SJCRH30 (cell line): ENCODE data around the gene NRXN2. TPM values are rescaled to one million over a fixed set of nuclear protein-coding genes. Genes with fewer than 3 reads are reported as not detected.

Experiments
- DNase-seq, 2 experiments: peaks; one replicate each; pipeline ENCODE4 v3.0.0-alpha.2; 2015 to 2020
- H3K27ac ChIP-seq: fragments of 250-450 bp; sonication (Bioruptor Pico); 2 replicates; pipeline ENCODE4 v1.5.1; 2020; ENCODE audit warnings: mild to moderate bottlenecking, moderate library complexity
- H3K27me3 ChIP-seq: fragments of 250-450 bp; sonication (Bioruptor Pico); 2 replicates; pipeline ENCODE4 v1.5.1; 2020; ENCODE audit warnings: mild to moderate bottlenecking, moderate library complexity
- H3K36me3 ChIP-seq: fragments of 250-450 bp; sonication (Bioruptor Pico); 2 replicates; pipeline ENCODE4 v1.5.1; 2020; ENCODE audit warnings: mild to moderate bottlenecking, moderate library complexity
- H3K4me1 ChIP-seq: fragments of 250-450 bp; sonication (Bioruptor Pico); 2 replicates; pipeline ENCODE4 v1.5.1; 2020; ENCODE audit warnings: mild to moderate bottlenecking, moderate library complexity
- H3K4me3 ChIP-seq: fragments of 250-450 bp; sonication (Bioruptor Pico); 2 replicates; pipeline ENCODE4 v1.5.1; 2020; ENCODE audit warnings: mild to moderate bottlenecking, moderate library complexity
- H3K9me3 ChIP-seq: fragments of 250-450 bp; sonication (Bioruptor Pico); replicated peaks from 2 replicates; pipeline ENCODE4 v1.5.1; 2020; ENCODE audit warnings: mild to moderate bottlenecking, moderate library complexity
- total RNA-seq: library from RNA; depleted of rRNA; stranded (reverse); fragments of >200 nt; shearing (Covaris generic); gene quantifications from 2 replicates; pipeline ENCODE4 v1.2.3, GENCODE V29; 2014

Gene NRXN2
- total RNA-seq, 1 experiment from 2014 or later, result 0.08 TPM

- Histone ChIP-seq H3K36me3 (no peaks in the 10 kb centered on the region), H3K4me1 (no peaks in the 10 kb centered on the region), H3K9me3 (no peaks in the 10 kb centered on the region), H3K27ac (no peak within 1 kb of the TSS), H3K27me3 (no peaks in the 10 kb centered on the region), H3K4me3 (no peak within 1 kb of the TSS)
- DNase-seq, result no peak
Measured at GRCh38 chr11:64590763-64591221, 132.2 kb downstream of the NRXN2 start, which contains the start of gene SLC22A12. TSS of gene SLC22A12 (plus strand) at chr11:64591220. CDS start at chr11:64591557, 337 bp downstream.

DNA sequence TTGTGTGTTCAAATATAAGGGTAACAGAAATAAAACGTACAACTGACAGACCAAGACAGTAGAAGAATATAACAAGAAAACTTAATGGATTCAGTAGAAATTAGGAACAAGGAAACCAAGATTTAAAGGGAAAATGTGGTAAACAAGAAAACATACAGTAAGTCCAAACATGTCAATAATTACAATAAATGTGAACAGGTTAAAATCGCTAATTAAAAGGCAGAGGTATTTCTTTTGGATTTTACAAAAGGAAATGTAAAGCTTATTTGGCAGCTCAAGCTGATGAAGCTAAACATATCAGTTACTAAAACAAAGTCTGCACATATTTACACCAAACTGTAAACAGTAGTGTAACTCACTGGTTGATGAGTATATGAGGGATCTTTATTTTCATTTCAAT is 134.3 kb downstream of the NRXN2 start:
- Histone ChIP-seq H3K9me3 (no peaks in the 10 kb centered on the region), H3K27ac (no peak overlapping the region)

DNA sequence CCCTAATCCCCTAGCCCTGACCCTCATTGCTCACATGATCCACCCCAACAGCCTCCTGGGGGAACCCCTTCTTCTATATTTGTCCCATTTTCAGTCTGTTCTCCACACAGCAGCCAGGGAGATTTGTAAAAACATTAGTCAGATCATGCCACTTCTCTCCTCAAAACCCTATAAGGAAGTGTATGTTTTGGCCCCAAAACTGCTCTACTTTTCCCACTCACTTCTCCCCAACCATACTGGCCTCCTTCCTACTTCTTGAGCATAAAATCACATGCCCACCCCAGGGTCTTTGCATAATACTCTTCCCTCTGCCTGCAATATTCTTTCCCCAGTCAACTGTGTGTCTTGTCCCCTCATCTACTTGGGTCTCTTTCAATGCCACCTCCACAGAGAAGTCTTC is 136.6 kb downstream of the NRXN2 start:
- Histone ChIP-seq H3K4me3 (no peak overlapping the region), H3K27ac (no peak overlapping the region), H3K36me3 (no peaks in the 10 kb centered on the region), H3K9me3 (no peaks in the 10 kb centered on the region), H3K27me3 (no peaks in the 10 kb centered on the region), H3K4me1 (no peaks in the 10 kb centered on the region)
- DNase-seq, result no peak

More for the DNA sequence above, 134.3 kb downstream of the NRXN2 start:
- no peaks in the 10 kb centered on the region for H3K4me1 ChIP-seq
- H3K36me3 ChIP-seq, result no peaks in the 10 kb centered on the region
- DNase-seq, result no peak
- H3K4me3 ChIP-seq, result no peak overlapping the region
- no peaks in the 10 kb centered on the region for H3K27me3 ChIP-seq

DNA sequence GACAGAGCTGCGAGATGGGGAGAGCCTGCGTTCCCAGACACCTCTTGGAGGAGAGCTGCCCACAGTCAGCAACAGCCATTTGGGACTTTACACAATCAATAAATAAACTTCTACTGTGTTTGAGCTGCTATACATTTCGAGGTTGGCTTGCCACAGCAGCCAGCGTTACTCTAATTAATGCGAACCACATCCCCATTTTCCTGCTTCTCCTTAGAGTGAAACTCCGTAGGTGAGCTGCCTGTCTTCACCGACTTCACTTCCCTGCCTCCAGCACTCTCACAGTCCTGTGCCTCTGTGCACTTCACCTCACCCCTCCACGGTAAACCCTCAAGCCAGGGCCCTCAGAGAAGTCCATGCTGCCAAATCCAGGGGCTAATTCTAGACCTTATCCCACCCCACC is 137.8 kb downstream of the NRXN2 start:
- no peaks in the 10 kb centered on the region for H3K36me3 ChIP-seq
- no peak for DNase-seq
- H3K9me3 ChIP-seq, result no peaks in the 10 kb centered on the region
- H3K27me3 ChIP-seq, result no peaks in the 10 kb centered on the region; the same call in none of the 2 replicates
- no peaks in the 10 kb centered on the region for H3K4me1 ChIP-seq
- no peak overlapping the region for H3K27ac ChIP-seq
- no peak overlapping the region for H3K4me3 ChIP-seq

DNA sequence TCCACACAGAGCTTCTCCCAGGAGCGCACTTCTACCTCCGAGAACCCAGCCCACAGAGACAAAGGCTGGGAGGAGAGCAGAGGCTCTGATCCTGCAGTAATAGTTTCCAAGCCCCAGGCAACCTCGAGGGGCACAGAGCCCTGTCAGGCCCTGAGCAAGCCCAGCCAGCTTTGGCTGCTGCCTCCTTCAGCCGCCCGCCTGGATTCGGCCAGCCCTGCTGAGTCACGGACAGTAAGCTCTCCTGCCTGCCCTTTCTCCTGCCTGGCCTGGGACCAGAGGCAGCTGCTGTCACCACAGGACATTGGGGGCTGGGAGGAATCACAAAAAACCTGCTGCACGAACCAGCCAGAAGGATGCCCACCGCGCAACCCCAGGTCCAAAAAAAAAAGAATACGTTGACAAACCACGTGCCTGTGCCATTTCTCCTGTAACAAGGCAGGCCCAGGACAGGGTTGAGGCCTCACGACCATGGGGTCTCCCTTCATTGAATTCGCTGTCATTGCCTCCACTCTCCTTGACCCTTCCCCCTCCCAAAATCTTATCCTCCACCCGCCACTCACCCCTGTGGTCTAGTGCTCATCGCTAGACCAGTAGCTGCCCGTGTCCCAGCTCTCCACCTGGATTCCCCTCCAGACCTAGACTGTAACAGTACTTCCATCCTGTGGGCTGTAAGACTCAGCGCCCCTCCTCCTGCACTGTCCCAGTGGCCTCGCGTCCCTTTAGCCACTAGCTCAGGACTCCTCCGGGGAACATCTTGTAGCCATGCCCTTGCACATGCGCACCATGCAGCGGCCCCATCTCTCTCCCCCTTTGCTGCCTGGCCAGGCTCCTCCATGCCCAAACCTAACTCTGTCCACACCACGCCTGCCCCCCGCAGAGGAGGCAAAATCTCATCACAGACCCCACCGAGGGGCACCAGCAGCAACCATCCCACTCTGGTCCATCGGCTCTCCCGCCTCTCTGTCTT is 139.4 kb downstream of the NRXN2 start:
- no peaks in the 10 kb centered on the region for H3K4me1 ChIP-seq
- no peak overlapping the region for H3K27ac ChIP-seq
- no peaks in the 10 kb centered on the region for H3K36me3 ChIP-seq
- no peaks in the 10 kb centered on the region; the same call in none of the 2 replicates for H3K27me3 ChIP-seq
- no peak overlapping the region for H3K4me3 ChIP-seq
- no peaks in the 10 kb centered on the region for H3K9me3 ChIP-seq
- no peak for DNase-seq

GRCh38 chr11:64582885-64583284 is 140.1 kb downstream of the NRXN2 start:
- Histone ChIP-seq H3K4me1 (no peaks in the 10 kb centered on the region), H3K27ac (no peak overlapping the region), H3K4me3 (no peak overlapping the region), H3K27me3 (no peaks in the 10 kb centered on the region; the same call in none of the 2 replicates), H3K9me3 (no peaks in the 10 kb centered on the region), H3K36me3 (no peaks in the 10 kb centered on the region)
- no peak for DNase-seq

GRCh38 chr11:64581057-64581523 is 141.9 kb downstream of the NRXN2 start:
- no peak for DNase-seq
- H3K27me3 ChIP-seq, result no peaks in the 10 kb centered on the region; the same call in none of the 2 replicates
- no peaks in the 10 kb centered on the region for H3K4me1 ChIP-seq

DNA sequence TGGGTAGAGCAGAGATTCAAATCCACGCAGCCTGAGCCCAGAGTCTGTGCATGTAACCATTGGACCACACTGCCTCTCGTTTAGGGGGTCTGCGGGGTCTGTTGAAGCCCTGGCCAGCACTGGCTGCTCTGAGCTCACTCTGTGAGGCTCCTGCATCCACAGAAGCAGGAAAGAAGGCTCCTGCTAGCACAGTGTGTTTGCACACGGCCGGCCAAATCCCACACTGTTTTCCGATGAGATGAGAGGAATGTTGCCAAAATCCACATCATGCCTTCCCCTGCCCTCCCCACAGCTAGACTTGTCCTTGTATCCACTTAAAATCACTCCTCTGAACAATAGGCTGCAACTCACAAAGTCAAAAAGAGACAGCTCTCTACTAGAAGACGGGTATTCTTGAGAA is 142.6 kb downstream of the NRXN2 start:
- Histone ChIP-seq H3K27ac (no peak overlapping the region), H3K27me3 (no peaks in the 10 kb centered on the region; the same call in none of the 2 replicates), H3K36me3 (no peaks in the 10 kb centered on the region), H3K4me3 (no peak overlapping the region), H3K4me1 (no peaks in the 10 kb centered on the region), H3K9me3 (no peaks in the 10 kb centered on the region)
- no peak for DNase-seq

More at GRCh38 chr11:64581057-64581523, 141.9 kb downstream of the NRXN2 start:
- Histone ChIP-seq H3K9me3 (no peaks in the 10 kb centered on the region), H3K4me3 (no peak overlapping the region), H3K36me3 (no peaks in the 10 kb centered on the region), H3K27ac (no peak overlapping the region)

DNA sequence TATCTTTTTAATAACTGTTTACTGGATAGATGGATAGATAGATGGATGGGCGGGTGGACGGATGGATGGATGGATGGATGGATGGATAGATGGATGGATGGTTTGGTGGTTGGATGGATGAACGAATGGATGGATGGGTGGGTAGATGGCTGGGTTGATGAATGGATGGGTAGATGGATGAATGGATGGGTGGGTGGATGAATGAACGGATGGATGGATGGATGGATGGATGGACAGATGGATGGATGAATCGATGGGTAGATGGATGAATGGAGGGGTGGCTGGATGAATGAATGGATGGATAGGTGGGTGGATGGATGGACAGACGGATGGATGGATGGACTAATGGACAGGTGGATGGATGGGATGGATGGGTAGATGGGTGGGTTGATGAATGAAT is 145.8 kb downstream of the NRXN2 start:
- Histone ChIP-seq H3K4me1 (no peaks in the 10 kb centered on the region), H3K27me3 (no peaks in the 10 kb centered on the region; the same call in none of the 2 replicates), H3K27ac (no peak overlapping the region), H3K36me3 (no peaks in the 10 kb centered on the region), H3K9me3 (no peaks in the 10 kb centered on the region), H3K4me3 (no peak overlapping the region)
- no peak for DNase-seq

DNA sequence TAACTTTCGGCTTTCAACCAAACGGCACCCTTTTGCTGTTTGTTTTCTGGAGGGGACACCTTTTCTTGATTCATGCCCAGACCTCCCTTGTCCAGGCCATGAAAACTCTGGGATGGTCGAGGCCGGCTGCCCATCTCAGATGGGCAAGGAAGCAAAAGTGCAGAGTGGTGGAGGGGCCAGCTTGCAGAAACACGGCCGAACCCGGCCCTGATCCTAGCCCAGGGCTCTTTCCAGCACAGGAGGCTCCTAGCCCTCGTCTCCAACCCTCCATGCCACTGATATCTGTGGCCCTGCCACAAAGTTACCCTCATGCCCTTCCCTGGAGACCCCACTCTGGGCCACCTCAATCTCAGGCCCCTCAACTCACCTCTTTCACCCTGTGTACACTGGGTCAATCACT is 150.9 kb downstream of the NRXN2 start:
- H3K36me3 ChIP-seq, result no peaks in the 10 kb centered on the region
- no peaks in the 10 kb centered on the region for H3K9me3 ChIP-seq
- H3K27ac ChIP-seq, result no peak overlapping the region
- H3K4me1 ChIP-seq, result peaks cover under 1% of the 10 kb centered on the region; the same call in 1 of the 2 replicates
- no peak for DNase-seq
- H3K4me3 ChIP-seq, result no peak overlapping the region
- H3K27me3 ChIP-seq, result no peaks in the 10 kb centered on the region; the same call in 1 of the 2 replicates

GRCh38 chr11:64571410-64572091 is 151.4 kb downstream of the NRXN2 start:
- no peak overlapping the region for H3K27ac ChIP-seq
- H3K4me3 ChIP-seq, result no peak overlapping the region
- peaks cover 4% of the 10 kb centered on the region; the same call in 1 of the 2 replicates for H3K4me1 ChIP-seq
- H3K9me3 ChIP-seq, result no peaks in the 10 kb centered on the region
- no peaks in the 10 kb centered on the region for H3K36me3 ChIP-seq
- no peak for DNase-seq
- H3K27me3 ChIP-seq, result no peaks in the 10 kb centered on the region; the same call in 1 of the 2 replicates

DNA sequence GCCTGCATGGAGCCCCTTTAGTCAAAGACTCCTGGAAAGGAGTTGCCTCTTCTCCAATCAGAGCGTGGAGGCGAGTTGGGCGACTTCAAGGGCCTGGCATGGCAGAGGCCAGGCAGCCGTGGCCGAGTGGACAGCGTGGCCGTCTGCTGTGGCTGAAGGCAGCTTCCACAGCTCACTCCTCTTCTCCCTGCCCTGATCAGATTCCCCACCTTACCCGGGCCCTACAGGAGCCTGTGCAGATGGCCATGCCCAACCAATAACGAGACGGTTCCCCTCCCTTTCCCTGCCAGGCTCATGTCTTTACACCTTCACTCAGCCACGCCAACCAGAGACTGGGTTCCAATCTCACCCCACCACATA is 152.0 kb downstream of the NRXN2 start:
- Histone ChIP-seq H3K36me3 (no peaks in the 10 kb centered on the region), H3K4me3 (no peak overlapping the region), H3K9me3 (no peaks in the 10 kb centered on the region), H3K27ac (no peak overlapping the region), H3K4me1 (peaks cover 4% of the 10 kb centered on the region; the same call in 1 of the 2 replicates), H3K27me3 (no peaks in the 10 kb centered on the region; the same call in 1 of the 2 replicates)
- DNase-seq, result no peak

- Histone ChIP-seq H3K9me3 (no peaks in the 10 kb centered on the region), H3K36me3 (no peaks in the 10 kb centered on the region), H3K27ac (no peak overlapping the region), H3K4me1 (peaks cover 4% of the 10 kb centered on the region; the same call in 1 of the 2 replicates), H3K27me3 (no peaks in the 10 kb centered on the region; the same call in 1 of the 2 replicates), H3K4me3 (no peak overlapping the region)
- no peak for DNase-seq
Measured at GRCh38 chr11:64570341-64570740, 152.7 kb downstream of the NRXN2 start.

- Histone ChIP-seq H3K27me3 (no peaks in the 10 kb centered on the region; the same call in 1 of the 2 replicates), H3K4me1 (peaks cover 4% of the 10 kb centered on the region; the same call in 1 of the 2 replicates), H3K36me3 (no peaks in the 10 kb centered on the region), H3K4me3 (no peak overlapping the region), H3K9me3 (no peaks in the 10 kb centered on the region), H3K27ac (no peak overlapping the region)
- no peak for DNase-seq
Measured at GRCh38 chr11:64569300-64569970, 153.6 kb downstream of the NRXN2 start.
